Measurements from ENCODE around the gene MSRB1. TPM values are rescaled to one million over a fixed set of nuclear protein-coding genes. Genes with fewer than 3 reads are reported as not detected.
A peak's percentile ranks its signal among the peaks of the same experiment; 100 is the strongest.

Gene MSRB1
- total RNA-seq, 2 donors from 2014 or later = 11.0 to 12.4 TPM

- TF ChIP-seq POLR2AphosphoS5 (IDR thresholded peaks at IDR 0.05) (no peak), CTCF (IDR thresholded peaks at IDR 0.05) (no peak), POLR2A (IDR thresholded peaks at IDR 0.05) (no peak)
- H3K27ac ChIP-seq = peak overlapping the region in 1 of 2 donors; percentile 86
- intact Hi-C loops (cut with DNase I) = no loop called here
- H3K36me3 ChIP-seq = peaks cover 11 to 12% of the 10 kb centered on the region in 2 donors
- peak overlapping the region; percentile 77 to 93 for H3K4me3 ChIP-seq
- no peaks in the 10 kb centered on the region for H3K27me3 ChIP-seq (replicated peaks; ENCODE audit: insufficient read depth)
- 2% methylated on average over 21 of the region's 22 CpGs for WGBS
- DNase-seq (ENCODE audit: low spot score) = no peak
- H3K9me3 ChIP-seq = no peaks in the 10 kb centered on the region
- peaks cover 6% of the 10 kb centered on the region for H3K4me1 ChIP-seq (replicated peaks)
Measured at GRCh38 chr16:1972490-1972877, 29.5 kb upstream of the MSRB1 start.

GRCh38 chr16:1971796-1972489 lies 28.9 kb upstream of the MSRB1 start, which contains the start of gene TBL3:
TBL3 (plus strand) TSS chr16:1972053; CDS start chr16:1972165, 112 bp downstream.
- intact Hi-C loops (cut with DNase I) = no loop called here
- WGBS = under 1% methylated on average over 74 of the region's 78 CpGs
- no peaks in the 10 kb centered on the region for H3K27me3 ChIP-seq (replicated peaks; ENCODE audit: insufficient read depth)
- peak; percentile 90 for DNase-seq (ENCODE audit: low spot score)
- no peaks in the 10 kb centered on the region for H3K9me3 ChIP-seq
- peaks cover 11% of the 10 kb centered on the region in 2 donors for H3K36me3 ChIP-seq
- TF ChIP-seq CTCF (IDR thresholded peaks at IDR 0.05) = peak in 2 of 4 experiments; percentile 40 to 51
- peak; percentile 88 for TF ChIP-seq POLR2A (IDR thresholded peaks at IDR 0.05)
- TF ChIP-seq POLR2AphosphoS5 (IDR thresholded peaks at IDR 0.05) = peak; percentile 100
- peak within 1 kb of the TSS; percentile 84 to 86 for H3K27ac ChIP-seq
- peaks cover 6% of the 10 kb centered on the region for H3K4me1 ChIP-seq (replicated peaks)
- H3K4me3 ChIP-seq = peak within 1 kb of the TSS; percentile 77 to 93

GRCh38 chr16:1968146-1968953 lies 25.4 kb upstream of the MSRB1 start:
- intact Hi-C loops (cut with DNase I) = no loop called here
- no peak overlapping the region for H3K27ac ChIP-seq
- H3K27me3 ChIP-seq (replicated peaks; ENCODE audit: insufficient read depth) = no peaks in the 10 kb centered on the region
- no peaks in the 10 kb centered on the region for H3K36me3 ChIP-seq
- no peak for DNase-seq (ENCODE audit: low spot score)
- no peaks in the 10 kb centered on the region for H3K9me3 ChIP-seq
- H3K4me3 ChIP-seq = no peak overlapping the region
- TF ChIP-seq POLR2AphosphoS5 (IDR thresholded peaks at IDR 0.05) (no peak), CTCF (IDR thresholded peaks at IDR 0.05) (no peak), POLR2A (IDR thresholded peaks at IDR 0.05) (no peak)
- peaks cover 11% of the 10 kb centered on the region for H3K4me1 ChIP-seq (replicated peaks)
- 86% methylated on average over 34 of the region's 41 CpGs for WGBS

GRCh38 chr16:1966460-1966859 lies 23.5 kb upstream of the MSRB1 start, which contains the start of gene RNF151:
RNF151 (plus strand) TSS chr16:1966856; CDS start chr16:1966882, 26 bp downstream.
- intact Hi-C loops (cut with DNase I) = no loop called here
- no peaks in the 10 kb centered on the region for H3K27me3 ChIP-seq (replicated peaks; ENCODE audit: insufficient read depth)
- WGBS = 94% methylated on average over 6 of the region's 6 CpGs
- H3K36me3 ChIP-seq = no peaks in the 10 kb centered on the region
- DNase-seq (ENCODE audit: low spot score) = no peak
- no peak for TF ChIP-seq POLR2AphosphoS5 (IDR thresholded peaks at IDR 0.05)
- TF ChIP-seq POLR2A (IDR thresholded peaks at IDR 0.05) = no peak
- TF ChIP-seq CTCF (IDR thresholded peaks at IDR 0.05) = no peak
- no peaks in the 10 kb centered on the region for H3K9me3 ChIP-seq
- H3K4me3 ChIP-seq = peak within 1 kb of the TSS; percentile 86 to 99
- H3K27ac ChIP-seq = peak within 1 kb of the TSS in 1 of 2 donors; percentile 85
- H3K4me1 ChIP-seq (replicated peaks) = peaks cover 8% of the 10 kb centered on the region

Measured in prostate gland (tissue), 2 donors.